ENCODE measurements around the gene UQCRFS1.
"Not testable (repeated sequence)": the region's sequence is repeated elsewhere in the genome, so short reads cannot be mapped to it uniquely, and the experiment has no call there.

UQCRFS1 gene

GRCh38 chr19:29212356-29212647 is 649 bp downstream of the UQCRFS1 start:
- DNase-seq, result no peak

- DNase-seq, result no peak
Observed at GRCh38 chr19:29211562-29212355, 1.2 kb downstream of the UQCRFS1 start.

DNA sequence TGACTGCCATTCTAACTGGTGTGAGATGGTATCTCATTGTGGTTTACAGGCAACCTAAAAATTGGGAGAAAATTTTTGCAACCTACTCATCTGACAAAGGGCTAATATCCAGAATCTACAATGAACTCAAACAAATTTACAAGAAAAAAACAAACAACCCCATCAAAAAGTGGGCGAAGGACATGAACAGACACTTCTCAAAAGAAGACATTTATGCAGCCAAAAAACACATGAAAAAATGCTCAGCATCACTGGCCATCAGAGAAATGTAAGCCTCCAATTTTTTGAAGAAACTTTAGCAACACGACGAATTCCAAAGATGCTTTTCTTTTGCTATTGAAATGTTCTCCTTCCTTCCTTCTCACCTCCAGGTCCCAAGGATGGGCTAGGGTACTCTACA is 1.9 kb downstream of the UQCRFS1 start:
- not testable (repeated sequence) for DNase-seq

- DNase-seq, result not testable (repeated sequence)
Observed at GRCh38 chr19:29210502-29210901, 2.4 kb downstream of the UQCRFS1 start.

DNA sequence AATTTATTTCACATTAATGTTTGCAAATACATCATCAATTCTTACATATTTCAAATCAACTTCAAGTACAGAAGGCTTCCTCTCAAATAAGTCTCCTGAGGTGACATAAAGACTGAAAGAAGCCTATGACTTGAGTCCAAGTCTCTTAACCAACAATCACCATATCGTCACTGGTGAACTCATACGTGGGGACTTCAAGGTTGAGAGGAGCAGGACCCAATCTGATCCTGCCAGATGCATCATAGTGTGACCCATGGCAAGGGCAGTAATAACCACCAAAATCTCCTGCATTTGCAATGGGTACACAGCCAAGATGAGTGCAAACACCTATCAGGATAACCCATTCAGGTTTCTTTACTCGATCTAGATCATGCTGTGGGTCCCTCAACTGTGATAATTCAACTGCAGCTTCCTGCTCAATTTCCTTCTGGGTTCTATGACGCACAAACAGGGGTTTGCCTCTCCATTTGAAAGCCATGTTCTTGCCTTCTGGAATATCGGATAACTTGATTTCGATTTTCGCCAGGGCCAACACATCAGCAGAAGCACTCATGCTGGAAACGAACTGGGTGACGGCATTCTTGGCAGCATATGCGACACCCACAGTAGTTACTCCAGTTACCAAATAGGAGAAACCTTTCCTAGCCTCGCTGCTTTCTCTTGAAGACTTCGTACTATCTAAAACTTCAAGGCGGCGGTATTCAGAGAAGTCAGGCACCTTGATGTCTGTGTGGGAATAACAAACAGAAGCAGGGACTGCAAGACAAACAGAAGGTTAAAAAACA is 5.4 kb downstream of the UQCRFS1 start:
- not testable (repeated sequence) for DNase-seq

GRCh38 chr19:29206453-29206852 is 6.5 kb downstream of the UQCRFS1 start:
- no peak for DNase-seq

- DNase-seq, result no peak
Observed at GRCh38 chr19:29202281-29202680, 10.7 kb downstream of the UQCRFS1 start.

DNA sequence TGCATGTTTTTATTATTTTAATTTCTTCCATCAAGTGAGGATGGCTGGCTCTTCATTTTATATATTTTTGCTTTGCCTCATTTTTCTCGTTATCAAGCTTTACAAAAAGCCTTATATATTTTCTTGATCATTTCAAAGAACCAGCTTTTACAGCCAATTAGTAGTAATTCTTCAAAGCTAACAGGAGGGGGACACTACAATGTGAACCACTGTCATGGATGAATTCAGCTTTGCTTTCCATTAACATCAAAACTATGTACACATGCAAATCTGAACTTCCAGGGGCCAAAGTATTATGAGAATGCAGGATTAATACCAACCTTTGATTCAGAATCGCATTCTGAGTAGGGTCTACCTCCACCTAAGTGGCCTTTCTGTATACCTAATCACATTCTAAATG is 11.1 kb downstream of the UQCRFS1 start:
- DNase-seq, result no peak

DNA sequence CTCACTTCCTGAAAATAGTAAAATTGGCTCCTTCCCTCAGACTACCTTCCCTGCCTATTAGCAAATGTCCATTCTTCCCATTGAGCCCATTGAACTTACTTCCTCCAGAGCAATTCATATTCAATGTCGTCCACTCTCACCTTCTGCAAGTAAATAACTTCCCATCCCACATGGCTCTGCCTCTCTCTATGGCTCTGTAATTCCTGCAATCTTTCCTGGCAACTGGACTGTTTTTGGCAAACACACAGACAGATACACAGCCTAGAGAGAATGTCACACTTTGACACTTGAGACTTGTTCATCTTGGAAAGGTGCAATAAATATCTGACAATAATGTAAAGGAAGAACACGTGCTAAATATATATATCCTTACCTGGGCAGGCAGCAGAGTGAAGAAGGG is 18.3 kb downstream of the UQCRFS1 start:
- DNase-seq, result no peak

DNA sequence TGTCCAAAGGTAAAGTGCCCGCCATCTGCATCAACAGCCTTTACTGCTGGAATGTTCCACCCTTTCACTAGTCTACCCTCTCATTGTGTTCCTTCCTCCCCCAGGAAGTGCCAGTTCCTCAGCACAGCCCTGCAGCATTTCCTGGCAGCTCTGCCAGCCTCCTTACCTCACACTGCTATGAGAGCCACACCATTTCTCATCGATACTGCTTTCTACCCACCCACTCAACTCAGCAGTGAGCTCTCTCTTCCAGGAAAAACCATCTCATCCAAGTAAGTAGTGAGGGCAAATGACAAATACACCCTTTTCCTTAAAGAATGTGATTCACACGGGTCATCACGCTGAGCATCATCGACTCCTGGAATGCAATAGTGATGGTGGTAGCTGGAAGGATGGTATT is 19.8 kb downstream of the UQCRFS1 start:
- no peak for DNase-seq

DNA sequence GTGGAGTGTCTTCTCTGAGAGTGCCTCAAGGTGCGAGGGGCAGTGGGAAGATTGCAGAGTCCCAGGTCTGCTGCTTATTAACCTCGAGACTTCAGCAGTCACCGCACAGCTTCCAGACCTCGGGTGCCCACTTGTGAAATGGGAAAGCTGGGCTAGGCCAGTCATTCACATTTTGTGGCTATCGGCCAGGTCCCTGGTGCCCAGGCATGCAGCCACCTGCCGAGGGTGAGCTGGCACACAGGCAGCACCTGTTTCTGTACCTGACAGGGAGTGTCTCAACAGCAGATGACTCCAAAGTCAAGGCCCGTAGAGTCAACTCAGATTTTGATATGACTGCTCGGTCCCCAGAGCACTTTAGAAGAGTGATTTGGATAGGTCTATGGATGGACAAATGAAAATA is 21.9 kb downstream of the UQCRFS1 start:
- no peak for DNase-seq

GRCh38 chr19:29189033-29189360 is 24.0 kb downstream of the UQCRFS1 start:
- no peak for DNase-seq

GRCh38 chr19:29188289-29189032 is 24.5 kb downstream of the UQCRFS1 start:
- DNase-seq, result no peak

DNA sequence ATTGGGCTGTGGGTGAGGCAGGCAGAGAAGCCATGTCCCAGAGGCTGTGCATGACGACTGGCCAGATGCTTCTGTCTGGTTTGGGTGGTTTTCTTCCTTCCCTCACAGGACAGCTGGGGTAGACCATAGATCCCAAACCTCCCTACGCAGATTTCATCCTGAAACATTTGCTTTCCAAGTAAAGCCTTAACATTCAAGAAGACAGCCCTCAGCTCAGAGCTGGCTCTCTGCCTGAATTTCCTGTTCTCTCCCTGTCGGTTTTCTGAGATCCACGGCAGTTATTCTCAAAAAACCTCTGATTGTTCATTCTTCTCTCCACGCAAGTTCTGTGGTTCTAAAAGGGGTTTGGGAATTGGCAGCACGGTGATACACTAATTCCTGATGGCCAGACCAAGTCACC is 25.3 kb downstream of the UQCRFS1 start:
- DNase-seq, result no peak

DNA sequence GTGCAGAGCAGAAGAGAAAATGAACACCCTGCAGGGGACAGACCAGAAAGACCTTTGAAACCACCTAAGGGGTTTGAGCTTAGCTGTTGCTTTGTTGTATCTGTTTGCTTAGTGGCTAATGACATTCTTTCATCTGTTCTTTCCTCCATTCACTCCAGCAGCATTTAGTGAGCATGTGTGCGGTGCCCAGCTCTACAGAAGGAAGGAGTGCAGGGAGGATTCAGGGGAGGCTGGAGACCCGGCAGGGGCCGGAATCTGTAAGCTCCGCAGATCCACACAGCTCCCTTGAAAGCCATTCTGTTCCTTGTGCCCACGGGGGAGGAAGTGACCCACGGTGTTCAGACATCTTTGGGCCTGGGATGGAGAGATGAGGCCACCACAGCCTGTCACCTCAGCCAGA is 27.5 kb downstream of the UQCRFS1 start:
- no peak for DNase-seq

DNA sequence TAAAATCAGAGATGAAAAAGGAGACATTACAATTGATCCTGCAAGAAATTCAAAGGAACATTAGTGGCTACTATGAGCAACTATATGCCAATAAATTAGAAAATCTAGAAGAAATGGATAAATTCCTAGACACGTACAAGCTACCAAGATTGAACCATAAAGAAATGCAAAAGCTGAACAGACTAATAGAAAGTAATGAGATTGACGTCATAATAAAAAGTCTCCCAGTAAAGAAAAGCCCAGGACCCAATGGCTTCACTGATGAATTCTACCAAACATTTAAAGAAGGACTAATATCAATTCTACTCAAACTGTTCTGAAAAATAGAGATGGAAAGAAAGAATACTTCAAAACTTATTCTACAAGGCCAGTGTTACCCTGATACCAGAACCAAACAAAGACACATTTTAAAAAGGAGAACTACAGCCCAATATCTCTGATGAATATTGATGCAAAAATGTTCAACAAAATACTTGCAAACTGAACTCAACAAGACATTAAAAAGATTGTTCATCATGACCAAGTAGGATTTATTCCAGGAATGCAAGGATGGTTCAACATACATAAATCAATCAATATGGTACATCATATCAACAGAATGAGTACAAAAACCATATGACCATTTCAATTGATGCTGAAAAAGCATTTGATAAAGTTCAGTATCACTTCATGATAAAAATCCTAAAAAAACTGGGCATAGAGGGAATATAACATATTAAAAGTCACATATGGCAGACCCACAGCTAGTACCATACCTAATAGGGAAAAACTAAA is 35.8 kb downstream of the UQCRFS1 start:
- DNase-seq, result no peak

DNA sequence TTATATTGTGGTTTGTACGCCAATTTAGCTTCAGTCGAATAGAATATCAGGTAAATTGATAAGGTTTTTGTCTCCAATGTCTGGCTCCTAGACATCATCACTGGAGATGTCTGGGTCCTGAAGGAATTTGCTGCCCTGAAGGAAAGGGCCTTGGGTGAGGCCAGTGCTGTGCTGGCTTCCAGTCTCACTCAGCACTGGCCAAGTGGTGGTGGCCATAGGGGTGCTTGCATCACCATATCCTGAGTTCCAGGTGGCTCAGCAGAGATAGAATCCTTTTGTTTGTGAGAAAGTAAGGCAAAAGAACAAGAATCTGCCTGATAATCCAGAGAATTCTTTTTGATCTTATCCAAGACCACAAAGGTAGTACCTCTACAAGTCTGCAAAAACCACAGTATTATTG is 39.1 kb downstream of the UQCRFS1 start:
- no peak for DNase-seq

DNA sequence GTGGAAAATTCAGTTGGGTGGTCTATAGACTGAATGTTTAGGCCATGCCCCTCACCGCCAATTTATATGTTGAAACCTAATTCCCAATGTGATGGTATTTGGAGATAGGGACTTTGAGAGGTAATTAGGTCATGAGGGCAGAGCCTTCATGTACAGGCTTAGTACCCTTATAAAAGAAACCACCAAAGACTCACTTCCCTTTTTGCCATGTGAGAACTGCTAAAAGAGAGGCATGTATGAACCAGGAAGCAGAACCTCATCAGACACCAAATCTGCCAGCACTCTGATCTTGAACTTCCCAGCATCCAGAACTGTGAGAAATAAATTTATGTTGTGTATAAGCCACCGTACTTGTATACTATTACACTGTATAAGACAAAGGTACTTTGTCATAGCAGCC is 40.6 kb downstream of the UQCRFS1 start:
- no peak for DNase-seq

GRCh38 chr19:29171525-29171924 is 41.4 kb downstream of the UQCRFS1 start:
- no peak for DNase-seq

GRCh38 chr19:29170554-29170953 is 42.4 kb downstream of the UQCRFS1 start:
- no peak for DNase-seq

DNA sequence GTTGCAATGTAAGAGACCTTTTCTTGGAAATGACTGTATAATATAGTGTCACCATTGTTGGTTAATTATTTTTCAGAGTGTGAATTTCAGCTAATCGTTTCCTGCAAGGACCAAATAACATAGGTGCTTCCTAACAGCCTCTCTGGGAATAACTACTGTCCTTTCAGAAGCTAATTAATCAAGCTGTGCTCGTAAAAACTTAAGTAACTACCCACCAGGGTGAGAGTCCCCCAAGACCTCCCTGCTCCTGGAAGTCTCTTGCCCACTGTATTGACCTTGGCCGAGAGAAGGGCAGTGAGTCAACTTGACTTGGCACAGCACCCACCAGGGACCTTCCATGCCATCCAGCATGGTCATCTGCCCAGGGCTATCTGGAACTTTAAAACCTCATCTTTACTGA is 50.3 kb downstream of the UQCRFS1 start:
- no peak for DNase-seq

DNA sequence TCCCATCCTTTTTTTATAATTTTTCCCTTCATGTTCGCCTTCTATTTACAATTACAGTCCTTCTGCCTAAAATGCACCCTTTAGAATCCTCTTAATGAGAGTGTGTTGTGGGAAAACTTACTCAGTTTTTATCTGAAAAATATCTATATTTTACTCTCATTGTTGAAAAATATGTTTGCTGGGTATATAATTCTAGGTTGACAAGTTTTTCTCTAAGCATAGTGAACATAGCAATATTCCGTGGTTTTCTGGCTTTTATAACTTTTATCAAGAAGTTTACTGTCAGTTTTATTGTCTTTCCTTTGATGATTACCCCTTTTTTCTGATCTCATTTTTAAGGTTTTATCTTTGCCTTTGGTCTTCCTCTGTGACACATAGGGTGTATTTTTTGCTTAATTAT is 57.3 kb downstream of the UQCRFS1 start:
- no peak for DNase-seq

All from DMS 273 treated with DMSO at 0.1 percent for 48 hours (cell line).